ENCODE measurements around the gene WDFY4. TPM values are rescaled to one million over a fixed set of nuclear protein-coding genes. Genes with fewer than 3 reads are reported as not detected.

WDFY4 gene
- total and polyA plus RNA-seq, 9 of the 15 experiments (the other 6 are each of a cell fraction or from before 2014, with no cell fraction given): 0.01 to 0.02 (median 0.01) TPM; not detected in 6

GRCh38 chr10:48655411-48656240, 29.0 kb upstream of the WDFY4 start:
- peaks cover 2 to 43% of the 10 kb centered on the region in 2 experiments; a peak in 3 of 5 replicates for H3K27me3 ChIP-seq (ENCODE audit: control insufficient read depth in 2 of 2, insufficient read depth in 2 of 2, low read length in 2 of 2)
- no peak overlapping the region for H3K27ac ChIP-seq (ENCODE audit: extremely low read depth, low read depth, low read length)
- ChIA-PET CTCF (ENCODE audit: low intra/inter-chr PET ratio) (interaction anchor here (0.6 to 2.6 kb wide), 13 partner anchors 10 to 1663 kb away, joined by 3 to 46 read pairs (median 5); no protein-coding TSS in a partner anchor), POLR2A (interaction anchor here (0.6 to 1.4 kb wide), 6 partner anchors 10 to 351 kb away, joined by 3 to 5 read pairs (median 3); no protein-coding TSS in a partner anchor)
- H3K9me3 ChIP-seq (replicated peaks; ENCODE audit: control insufficient read depth, insufficient read depth, low read depth, low read length): no peaks in the 10 kb centered on the region
- DNase-seq (ENCODE audit: extremely low read depth in 1 of 4, low spot score in 3 of 4) (peak in 3 of 4 experiments; percentile 31 to 68 (median 59)), ATAC-seq (peak; percentile 70), FAIRE-seq (no peak)
- no peaks in the 10 kb centered on the region for H3K9me1 ChIP-seq (ENCODE audit: control insufficient read depth, insufficient read depth, low read length)
- in situ Hi-C loops (cut with MboI) (loop anchor here (5.0 to 10.0 kb wide), 3 partner anchors 103 to 859 kb away; no protein-coding TSS in a partner anchor), intact Hi-C loops (cut with micrococcal nuclease) (loop anchor here (2.0 kb wide), 1 partner anchor 103 kb away; no protein-coding TSS in a partner anchor)
- H3K4me3 ChIP-seq: peak overlapping the region; percentile 45
- no peaks in the 10 kb centered on the region for H3K36me3 ChIP-seq (ENCODE audit: control insufficient read depth, insufficient read depth, low read length)
- H2AFZ ChIP-seq (ENCODE audit: low read depth, low read length): peak overlapping the region; percentile 91
- H4K20me1 ChIP-seq (replicated peaks; ENCODE audit: control insufficient read depth, insufficient read depth, low read length): no peaks in the 10 kb centered on the region; the same call in 1 of the 2 replicates
- WGBS (ENCODE audit: insufficient coverage, low coverage, missing lambda C conversion rate): 9% methylated on average over 51 of the region's 55 CpGs
- no peaks in the 10 kb centered on the region for H3K79me2 ChIP-seq (ENCODE audit: control insufficient read depth, insufficient read depth, low read length)
- no TSS peak for BruUV-seq (replicated peaks)
- peaks cover 10 to 24% of the 10 kb centered on the region in 2 experiments; a peak in 4 of 5 replicates for H3K4me1 ChIP-seq (replicated peaks in 1 of 2; ENCODE audit: control insufficient read depth in 2 of 2, insufficient read depth in 2 of 2, low read length in 2 of 2)
- peak overlapping the region in 1 of 2 experiments; percentile 89; a peak in 2 of 4 replicates for H3K9ac ChIP-seq (ENCODE audit: insufficient read depth in 1 of 2, low read depth in 2 of 2, low read length in 2 of 2)
- peak overlapping the region; percentile 72 for H3K4me2 ChIP-seq (ENCODE audit: insufficient read depth, low read length)
- TF ChIP-seq E2F6 (IDR thresholded peaks at IDR 0.05; ENCODE audit: borderline replicate concordance in 1 of 2, extremely low read depth in 1 of 2, insufficient read depth in 1 of 2, insufficient read length in 1 of 2, low read depth in 1 of 2, low read length in 1 of 2, poor library complexity in 1 of 2, severe bottlenecking in 1 of 2) (peak; percentile 52 to 84), RBBP5 (IDR thresholded peaks at IDR 0.05; ENCODE audit: borderline replicate concordance, insufficient read depth, low read length, poor library complexity, severe bottlenecking) (peak; percentile 21), CHD7 (IDR thresholded peaks at IDR 0.05; ENCODE audit: low read depth, low read length) (no peak), ZNF668 (CRISPR knock-in tag; IDR thresholded peaks at IDR 0.05) (no peak), MAX (CRISPR knock-in tag; IDR thresholded peaks at IDR 0.05) (peak; percentile 43)
